Glomerular visceral epithelial cell (primary cell): Measurements from ENCODE around the gene SMIM5.

ENCODE experiments used
- DNase-seq: peaks from one replicate; pipeline ENCODE4 v3.0.0-alpha.2; 2016; ENCODE audit errors: extremely low spot score

The SMIM5 gene

GRCh38 chr17:75640556-75641119, 7.4 kb downstream of the SMIM5 start:
- DNase-seq, result no peak

DNA sequence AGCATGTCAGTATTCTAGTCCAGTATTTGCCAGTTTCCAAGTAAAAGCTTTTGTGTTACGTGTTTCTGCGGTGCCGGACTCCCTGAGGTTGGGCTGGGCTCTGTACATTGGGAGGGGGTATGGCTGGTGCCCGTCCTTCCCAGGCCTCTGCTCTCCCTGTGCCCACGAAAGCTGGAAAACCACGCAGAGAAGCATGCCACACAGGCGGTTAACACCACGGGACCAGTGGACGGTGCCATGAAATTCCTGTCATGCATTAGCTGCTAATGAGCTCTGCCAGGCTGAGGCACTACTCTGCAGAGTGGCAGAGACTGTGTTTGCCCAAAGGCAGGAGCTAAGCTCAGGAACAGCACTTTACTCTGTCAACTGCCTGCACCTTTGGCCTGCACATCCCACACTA, 8.1 kb downstream of the SMIM5 start:
- peak; percentile 47 for DNase-seq

DNA sequence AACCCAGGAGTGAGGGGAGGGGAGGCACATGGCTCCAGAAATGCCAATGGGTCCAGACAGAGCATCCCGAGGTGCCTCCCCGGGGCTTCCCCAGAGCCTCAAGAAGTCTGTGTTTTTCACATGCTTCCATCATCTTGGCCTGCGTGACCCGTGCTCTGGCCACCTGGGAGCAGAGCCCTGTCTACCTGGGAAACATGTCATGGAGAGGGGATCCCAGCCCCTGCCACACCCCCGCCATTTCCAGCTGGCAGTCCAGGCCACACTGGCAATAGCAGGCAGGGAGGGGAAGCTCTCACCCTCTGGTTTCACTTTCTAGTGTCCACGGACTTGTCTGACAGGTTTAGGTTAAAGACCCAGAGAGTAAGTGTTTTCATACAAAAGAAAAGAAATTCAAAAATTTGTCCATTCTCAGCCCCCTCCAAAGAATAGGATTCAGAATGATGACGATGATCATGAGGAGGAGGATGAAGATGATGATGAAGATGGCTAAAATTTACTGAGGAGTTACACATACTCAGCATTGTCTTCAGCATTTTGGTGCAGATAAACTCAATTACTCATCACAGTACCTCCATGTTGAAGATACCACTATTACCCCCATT, 9.0 kb downstream of the SMIM5 start:
- DNase-seq, result no peak

GRCh38 chr17:75642784-75643642, 9.8 kb downstream of the SMIM5 start:
- no peak for DNase-seq

- no peak for DNase-seq
Measured at GRCh38 chr17:75643643-75644017, 10.4 kb downstream of the SMIM5 start.

DNA sequence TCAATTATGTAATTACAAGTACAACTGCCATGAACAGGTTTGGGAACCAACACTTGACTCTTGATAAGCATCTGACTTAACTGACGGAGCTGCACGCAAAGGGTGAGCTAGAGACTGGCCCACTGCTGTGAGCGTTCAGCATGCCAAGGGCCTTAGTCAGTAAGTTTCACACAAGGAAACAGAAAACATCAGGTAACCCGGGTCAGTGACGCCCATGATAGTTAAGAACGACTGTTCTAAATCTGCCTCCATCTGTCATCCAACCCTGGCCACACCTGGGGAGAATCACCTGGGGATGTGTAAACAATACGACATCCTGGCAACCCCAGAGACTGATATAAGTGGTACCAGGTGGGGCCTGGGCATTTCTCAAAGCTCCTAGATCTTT, 12.3 kb downstream of the SMIM5 start:
- DNase-seq, result peak; percentile 85

- DNase-seq, result peak; percentile 96
Measured at GRCh38 chr17:75645889-75646637, 12.8 kb downstream of the SMIM5 start.

- no peak for DNase-seq
Measured at GRCh38 chr17:75646638-75646992, 13.4 kb downstream of the SMIM5 start.

GRCh38 chr17:75647061-75647460, 13.8 kb downstream of the SMIM5 start:
- no peak for DNase-seq

- no peak for DNase-seq
Measured at GRCh38 chr17:75647921-75648320, 14.7 kb downstream of the SMIM5 start.

DNA sequence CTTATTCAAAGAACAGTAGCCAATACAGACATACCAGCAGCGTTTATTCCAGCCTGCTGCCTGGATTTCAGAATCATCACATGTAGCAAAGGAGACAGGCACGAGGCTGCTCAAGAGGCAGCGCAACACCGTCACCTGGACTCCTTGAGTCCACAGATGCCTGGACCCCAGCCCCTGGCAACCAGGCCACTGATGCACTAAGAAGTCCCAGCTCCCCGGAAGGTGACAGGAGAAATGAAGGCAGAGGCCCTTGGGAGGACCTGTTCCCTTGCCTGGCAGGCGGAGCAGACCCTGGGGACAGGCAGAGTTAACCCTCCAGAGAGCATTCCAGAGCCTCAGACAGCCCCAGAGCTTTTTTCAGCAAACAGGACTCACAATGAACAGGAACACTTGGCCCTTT, 16.5 kb downstream of the SMIM5 start:
- DNase-seq, result no peak

GRCh38 chr17:75650874-75651273, 17.6 kb downstream of the SMIM5 start:
- no peak for DNase-seq

GRCh38 chr17:75652341-75652740, 19.1 kb downstream of the SMIM5 start:
- DNase-seq, result no peak

DNA sequence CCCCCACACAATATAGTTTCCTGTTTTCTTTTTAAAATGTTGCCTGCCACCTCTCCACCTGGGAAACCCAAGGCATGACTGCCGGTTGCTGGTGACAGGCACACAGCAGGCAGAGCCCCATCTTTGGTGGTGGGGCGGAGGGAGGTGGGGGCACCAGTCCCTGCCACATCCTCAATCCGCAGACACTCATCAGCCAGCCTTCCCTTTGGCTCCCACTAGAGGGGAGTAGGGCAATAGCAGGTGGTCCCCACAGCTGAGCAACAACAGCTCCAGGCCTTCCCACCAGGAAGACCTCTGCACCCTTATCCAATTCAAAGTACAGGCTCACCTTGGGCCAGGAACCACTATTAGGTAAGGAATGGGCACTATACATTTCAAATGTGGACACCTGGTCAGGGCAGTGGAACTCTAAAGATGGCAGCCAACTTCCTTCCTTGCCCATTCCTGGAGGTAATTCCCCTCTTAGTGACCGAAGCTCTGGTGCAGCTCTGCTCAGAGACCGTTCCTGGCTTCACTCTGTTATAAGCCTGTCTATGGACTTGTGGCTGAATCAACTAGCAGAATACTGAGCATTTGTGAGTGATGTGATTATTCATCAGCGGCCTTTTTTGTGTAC, 19.8 kb downstream of the SMIM5 start:
- peak; percentile 47 for DNase-seq

- DNase-seq, result no peak
Measured at GRCh38 chr17:75654176-75654575, 20.9 kb downstream of the SMIM5 start.

DNA sequence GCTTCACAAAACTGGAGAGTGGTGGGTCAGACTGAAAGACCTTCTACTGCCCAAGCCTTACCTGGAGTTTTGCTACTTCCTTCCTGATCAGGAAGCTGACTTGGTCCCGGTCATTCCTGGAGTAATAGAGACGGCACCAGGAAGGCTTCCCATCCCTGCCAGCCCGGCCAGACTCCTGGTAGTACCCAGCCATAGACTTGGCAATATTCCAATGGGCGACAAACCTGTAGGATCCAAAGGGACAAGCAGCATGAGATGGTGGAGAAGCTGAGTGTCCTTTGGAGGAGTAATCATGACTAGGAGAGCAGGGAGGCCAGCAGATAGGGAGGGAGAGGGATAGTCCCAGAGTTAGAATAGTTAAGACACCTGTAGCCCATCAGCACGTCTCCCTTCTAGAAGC, 25.0 kb downstream of the SMIM5 start:
- DNase-seq, result no peak

GRCh38 chr17:75661531-75661930, 28.3 kb downstream of the SMIM5 start:
- DNase-seq, result no peak

GRCh38 chr17:75662511-75662910, 29.3 kb downstream of the SMIM5 start:
- DNase-seq, result no peak

GRCh38 chr17:75664099-75664549, 30.9 kb downstream of the SMIM5 start:
- DNase-seq, result no peak

DNA sequence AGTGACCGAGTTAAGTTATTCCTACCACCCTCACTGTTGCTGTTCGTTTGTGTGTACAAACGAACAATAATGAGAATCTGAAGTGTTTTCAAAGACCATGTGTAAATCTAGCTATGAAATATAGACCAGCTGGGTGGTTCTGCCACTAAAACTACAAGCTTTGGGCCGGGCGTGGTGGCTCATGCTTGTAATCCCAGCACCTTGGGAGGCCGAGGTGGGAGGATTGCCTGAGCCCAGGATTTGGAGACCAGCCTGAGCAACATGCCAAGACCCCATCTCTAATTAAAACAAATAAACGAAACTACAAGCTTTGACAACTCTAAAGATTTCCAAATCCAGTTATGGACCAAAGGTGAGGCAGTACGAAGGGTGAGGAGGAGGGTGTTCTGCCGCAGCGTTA, 32.7 kb downstream of the SMIM5 start:
- no peak for DNase-seq

GRCh38 chr17:75666959-75667790, 33.9 kb downstream of the SMIM5 start, which contains the start of the genes RECQL5 and SAP30BP:
TSS of gene RECQL5 (minus strand) at chr17:75667154. CDS start at chr17:75666557, 597 bp downstream.
TSS of gene SAP30BP (plus strand) at chr17:75667338. CDS start at chr17:75667373, 35 bp downstream.
- DNase-seq, result peak; percentile 98
